SH-SY5Y (cell line): Measurements from ENCODE around the gene FERMT2.

Source experiments
- GATA2 ChIP-seq: IDR thresholded peaks from 2 replicates; pipeline ENCODE4 v1.6.1; 2011; ENCODE audit warnings: mild to moderate bottlenecking, low read depth, low read length
- GATA3 ChIP-seq: IDR thresholded peaks from 2 replicates; pipeline ENCODE4 v1.6.1; 2011; ENCODE audit warnings: low read depth, mild to moderate bottlenecking, low read length, moderate library complexity

DNA sequence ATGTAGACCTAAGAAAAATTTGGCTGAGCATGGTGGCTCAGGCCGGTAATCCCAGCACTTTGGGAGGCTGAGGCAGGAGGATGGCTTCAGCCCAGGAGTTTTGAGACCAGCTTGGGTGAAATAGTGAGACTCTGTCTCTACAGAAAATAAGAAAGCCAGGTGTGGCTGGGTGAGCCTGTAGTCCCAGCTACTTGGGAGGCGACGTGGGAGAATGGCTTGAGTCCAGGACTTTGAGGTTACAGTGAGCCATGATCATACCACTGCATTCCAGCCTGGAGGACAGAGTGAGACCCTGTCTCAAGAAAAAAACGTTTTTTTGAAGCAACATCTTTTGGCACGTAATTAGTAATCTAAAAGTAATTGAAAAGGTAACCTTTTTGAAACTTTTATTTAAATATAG lies 70.9 kb downstream of the FERMT2 start:
- TF ChIP-seq GATA2 (no peak), GATA3 (no peak)
